ENCODE results near the gene RTL5.
A peak's percentile ranks its signal among the peaks of the same experiment; 100 is the strongest.

RTL5 gene

GRCh38 chrX:72126048-72126415, 5.7 kb downstream of the RTL5 start:
- H3K9me3 ChIP-seq (ENCODE audit: insufficient read depth, low read depth, low read length) = no peaks in the 10 kb centered on the region
- H2AFZ ChIP-seq (ENCODE audit: low read length) = no peak overlapping the region
- no peaks in the 10 kb centered on the region for H3K27me3 ChIP-seq (ENCODE audit: insufficient read depth, low read length, poor library complexity, severe bottlenecking)
- H3K4me3 ChIP-seq (ENCODE audit: low read length, poor library complexity, severe bottlenecking) = no peak overlapping the region
- H4K20me1 ChIP-seq (ENCODE audit: insufficient read depth, low read length, poor library complexity, severe bottlenecking) = no peaks in the 10 kb centered on the region
- no peaks in the 10 kb centered on the region for H3K36me3 ChIP-seq (ENCODE audit: insufficient read depth, low read length)
- H3K9me2 ChIP-seq (replicated peaks; ENCODE audit: low read depth, low read length) = no peaks in the 10 kb centered on the region
- no peak overlapping the region for H3K4me2 ChIP-seq (ENCODE audit: low read depth, low read length, poor library complexity, severe bottlenecking)
- H3K9ac ChIP-seq (ENCODE audit: low read depth, low read length, poor library complexity, severe bottlenecking) = peak overlapping the region; percentile 29
- TF ChIP-seq EZH2phosphoT487 (IDR thresholded peaks at IDR 0.05; ENCODE audit: borderline replicate concordance) (no peak), CTCF (conservative IDR thresholded peaks at IDR 0.05; ENCODE audit: low read length) (no peak)
- H3K4me1 ChIP-seq (ENCODE audit: insufficient read depth, low read length, poor library complexity, severe bottlenecking) = peaks cover 62% of the 10 kb centered on the region
- no peaks in the 10 kb centered on the region for H3K79me2 ChIP-seq (ENCODE audit: insufficient read depth, low read length)
- H3F3A ChIP-seq (ENCODE audit: low read depth) = no peaks in the 10 kb centered on the region

DNA sequence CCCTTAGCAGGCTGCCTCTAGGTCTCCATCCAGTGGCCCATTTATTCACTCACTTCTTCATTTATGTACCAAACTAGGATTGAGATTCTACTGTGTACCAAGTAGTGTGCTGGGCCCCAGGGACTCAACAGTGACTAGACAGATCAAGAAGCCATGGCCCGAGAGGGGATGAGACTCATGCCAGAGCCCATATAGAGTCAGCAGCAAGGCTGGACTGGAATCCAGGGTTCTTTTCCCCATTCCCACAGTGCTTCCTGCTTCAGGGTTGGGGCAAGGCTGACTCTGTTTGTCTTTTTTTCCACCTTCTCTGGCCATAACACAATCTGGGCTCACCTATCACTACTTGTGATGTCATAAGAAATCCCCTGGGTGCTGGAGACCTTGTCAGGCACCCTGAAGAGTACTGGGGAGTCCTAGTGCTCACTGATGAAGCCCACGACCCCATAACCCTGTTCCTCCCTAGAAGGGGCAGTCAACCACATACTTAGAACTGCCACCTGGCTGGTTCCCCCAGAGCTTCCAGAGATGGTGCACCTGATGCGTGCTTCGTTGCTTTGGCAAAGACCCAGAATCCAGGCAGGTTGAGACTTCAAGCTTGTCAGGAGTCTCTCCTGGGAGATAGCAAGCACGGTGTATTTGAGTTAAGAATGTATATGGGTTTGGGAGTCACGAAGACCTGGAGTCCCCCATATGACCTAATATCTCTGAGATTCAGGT, 6.2 kb downstream of the RTL5 start:
- H3K9me3 ChIP-seq (ENCODE audit: insufficient read depth, low read depth, low read length) = no peaks in the 10 kb centered on the region
- no peaks in the 10 kb centered on the region for H3K9me2 ChIP-seq (replicated peaks; ENCODE audit: low read depth, low read length)
- H3K4me3 ChIP-seq (ENCODE audit: low read length, poor library complexity, severe bottlenecking) = no peak overlapping the region
- no peaks in the 10 kb centered on the region for H3K79me2 ChIP-seq (ENCODE audit: insufficient read depth, low read length)
- H3K36me3 ChIP-seq (ENCODE audit: insufficient read depth, low read length) = no peaks in the 10 kb centered on the region
- no peak overlapping the region for H2AFZ ChIP-seq (ENCODE audit: low read length)
- no peak for TF ChIP-seq EZH2phosphoT487 (IDR thresholded peaks at IDR 0.05; ENCODE audit: borderline replicate concordance)
- TF ChIP-seq CTCF (conservative IDR thresholded peaks at IDR 0.05; ENCODE audit: low read length) = peak; percentile 42; the same call in 1 of the 2 replicates
- H4K20me1 ChIP-seq (ENCODE audit: insufficient read depth, low read length, poor library complexity, severe bottlenecking) = no peaks in the 10 kb centered on the region
- no peak overlapping the region for H3K4me2 ChIP-seq (ENCODE audit: low read depth, low read length, poor library complexity, severe bottlenecking)
- H3K9ac ChIP-seq (ENCODE audit: low read depth, low read length, poor library complexity, severe bottlenecking) = peak overlapping the region; percentile 29
- H3K4me1 ChIP-seq (ENCODE audit: insufficient read depth, low read length, poor library complexity, severe bottlenecking) = peaks cover 68% of the 10 kb centered on the region
- no peaks in the 10 kb centered on the region for H3K27me3 ChIP-seq (ENCODE audit: insufficient read depth, low read length, poor library complexity, severe bottlenecking)
- no peaks in the 10 kb centered on the region for H3F3A ChIP-seq (ENCODE audit: low read depth)

DNA sequence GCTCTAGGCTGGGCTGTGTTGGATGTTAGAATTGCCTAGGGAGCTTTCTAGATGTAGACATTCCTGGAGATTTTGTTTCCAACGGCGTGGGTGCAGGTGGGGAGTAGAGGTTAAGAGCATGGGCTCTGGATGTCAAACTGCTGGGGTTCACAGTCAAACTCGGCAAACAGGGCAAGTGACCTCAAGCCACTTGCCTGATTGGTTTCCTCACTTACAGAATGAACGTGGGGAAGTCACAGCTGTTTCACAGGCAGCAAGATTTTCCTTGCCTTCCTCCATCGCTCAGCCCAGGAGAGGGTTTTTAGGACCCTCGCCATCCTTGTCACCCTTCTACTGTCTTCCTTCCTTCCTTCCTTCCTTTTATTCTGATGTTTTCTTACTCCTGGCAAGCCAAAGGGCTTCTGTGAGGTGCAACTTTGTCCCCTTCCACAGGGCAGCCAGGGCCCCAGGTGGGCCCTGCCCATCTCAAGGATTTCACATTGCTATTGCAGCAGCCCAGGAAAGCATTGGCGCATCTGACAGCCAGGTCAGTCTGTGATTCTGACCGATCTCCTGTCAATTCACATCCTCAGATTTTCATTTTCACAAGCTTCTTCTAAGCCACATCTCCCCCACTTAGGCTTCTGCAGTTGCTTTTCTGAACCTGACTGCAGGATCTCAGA, 7.0 kb downstream of the RTL5 start:
- no peak overlapping the region for H3K4me3 ChIP-seq (ENCODE audit: low read length, poor library complexity, severe bottlenecking)
- no peaks in the 10 kb centered on the region for H3K27me3 ChIP-seq (ENCODE audit: insufficient read depth, low read length, poor library complexity, severe bottlenecking)
- H4K20me1 ChIP-seq (ENCODE audit: insufficient read depth, low read length, poor library complexity, severe bottlenecking) = no peaks in the 10 kb centered on the region
- H3K36me3 ChIP-seq (ENCODE audit: insufficient read depth, low read length) = no peaks in the 10 kb centered on the region
- no peak overlapping the region for H3K9ac ChIP-seq (ENCODE audit: low read depth, low read length, poor library complexity, severe bottlenecking)
- TF ChIP-seq CTCF (conservative IDR thresholded peaks at IDR 0.05; ENCODE audit: low read length) (no peak), EZH2phosphoT487 (IDR thresholded peaks at IDR 0.05; ENCODE audit: borderline replicate concordance) (no peak)
- H3F3A ChIP-seq (ENCODE audit: low read depth) = no peaks in the 10 kb centered on the region
- H3K79me2 ChIP-seq (ENCODE audit: insufficient read depth, low read length) = no peaks in the 10 kb centered on the region
- no peaks in the 10 kb centered on the region for H3K9me3 ChIP-seq (ENCODE audit: insufficient read depth, low read depth, low read length)
- no peak overlapping the region for H2AFZ ChIP-seq (ENCODE audit: low read length)
- H3K4me1 ChIP-seq (ENCODE audit: insufficient read depth, low read length, poor library complexity, severe bottlenecking) = peaks cover 69% of the 10 kb centered on the region
- H3K4me2 ChIP-seq (ENCODE audit: low read depth, low read length, poor library complexity, severe bottlenecking) = no peak overlapping the region
- no peaks in the 10 kb centered on the region for H3K9me2 ChIP-seq (replicated peaks; ENCODE audit: low read depth, low read length)
